ENCODE data around the gene SERPINC1. TPM values are rescaled to one million over a fixed set of nuclear protein-coding genes. Genes with fewer than 3 reads are reported as not detected.
"Not testable (repeated sequence)": the region's sequence is repeated elsewhere in the genome, so short reads cannot be mapped to it uniquely, and the experiment has no call there.

The SERPINC1 gene
- 0.57 to 1.0 TPM (median 0.69 TPM) in 3 replicates for total RNA-seq (2021)
- Bru-seq, nascent RNA, result percentile 13 among the genes with signal in this experiment
- long read RNA-seq, experiment 1, result 0 reads
- long read RNA-seq, experiment 2, result 0 reads
- long read RNA-seq, experiment 3, result 0 reads

GRCh38 chr1:173917149-173917548 lies at the start of gene SERPINC1:
SERPINC1 (minus strand) TSS chr1:173917327; CDS start chr1:173917259, 68 bp downstream.
- DNase-seq (ENCODE audit: low spot score) (no peak), ATAC-seq (no peak)
- no peaks in the 10 kb centered on the region for H3K27me3 Mint-ChIP-seq (ENCODE audit: low read depth)
- no peaks in the 10 kb centered on the region for H3K36me3 Mint-ChIP-seq
- ChIA-PET POLR2A (no interaction called here), CTCF (no interaction called here)
- no peak within 1 kb of the TSS for H3K4me3 Mint-ChIP-seq
- no peaks in the 10 kb centered on the region for H3K4me1 Mint-ChIP-seq
- no peaks in the 10 kb centered on the region for H3K9me3 Mint-ChIP-seq
- peak within 1 kb of the TSS; percentile 52; the same call in 1 of the 2 replicates for H3K27ac Mint-ChIP-seq
- TF ChIP-seq GABPB1 (CRISPR knock-in tag; IDR thresholded peaks at IDR 0.05) (peak; percentile 43; the same call in 1 of the 2 replicates), JAZF1 (CRISPR knock-in tag; IDR thresholded peaks at IDR 0.05) (no peak)

- TF ChIP-seq ZNF121 (CRISPR knock-in tag; IDR thresholded peaks at IDR 0.05), result peak; percentile 61
- H3K4me3 Mint-ChIP-seq; H3K9me3 Mint-ChIP-seq; H3K4me1 Mint-ChIP-seq; POLR2A ChIA-PET; H3K27me3 Mint-ChIP-seq (ENCODE audit: low read depth); ATAC-seq; CTCF ChIA-PET; DNase-seq (ENCODE audit: low spot score); H3K27ac Mint-ChIP-seq: not testable (repeated sequence)
- H3K36me3 Mint-ChIP-seq, result peaks cover 53% of the 10 kb centered on the region
Observed at GRCh38 chr1:173965896-173966295, 48.8 kb upstream of the SERPINC1 start.

- CTCF ChIA-PET, result no interaction called here
- no peak overlapping the region for H3K4me3 Mint-ChIP-seq
- DNase-seq (ENCODE audit: low spot score) (no peak), ATAC-seq (no peak)
- no peaks in the 10 kb centered on the region for H3K9me3 Mint-ChIP-seq
- no peaks in the 10 kb centered on the region for H3K27me3 Mint-ChIP-seq (ENCODE audit: low read depth)
- no peak overlapping the region for H3K27ac Mint-ChIP-seq
- TF ChIP-seq MYBL2 (CRISPR knock-in tag; IDR thresholded peaks at IDR 0.05), result no peak
- TF ChIP-seq ATF3 (CRISPR knock-in tag; conservative IDR thresholded peaks at IDR 0.05), result no peak
- TF ChIP-seq MXD4 (CRISPR knock-in tag; IDR thresholded peaks at IDR 0.05; ENCODE audit: borderline replicate concordance), result no peak
- POLR2A ChIA-PET, result no interaction called here
- H3K4me1 Mint-ChIP-seq, result no peaks in the 10 kb centered on the region
- peaks cover 63% of the 10 kb centered on the region for H3K36me3 Mint-ChIP-seq
Observed at GRCh38 chr1:173963477-173963876, 46.4 kb upstream of the SERPINC1 start.

- Mint-ChIP-seq H3K27me3 (ENCODE audit: low read depth) (no peaks in the 10 kb centered on the region), H3K36me3 (peaks cover 60% of the 10 kb centered on the region), H3K9me3 (no peaks in the 10 kb centered on the region), H3K27ac (no peak overlapping the region; the same call in 1 of the 2 replicates), H3K4me1 (no peaks in the 10 kb centered on the region), H3K4me3 (no peak overlapping the region)
- ChIA-PET POLR2A (no interaction called here), CTCF (no interaction called here)
- no peak for DNase-seq (ENCODE audit: low spot score)
- no peak for ATAC-seq
- no peak for TF ChIP-seq NFYB (CRISPR knock-in tag; conservative IDR thresholded peaks at IDR 0.05; ENCODE audit: low read depth)
- TF ChIP-seq KAT7 (CRISPR knock-in tag; IDR thresholded peaks at IDR 0.05; ENCODE audit: borderline replicate concordance), result no peak
- no peak for TF ChIP-seq ATF6 (CRISPR knock-in tag; IDR thresholded peaks at IDR 0.05)
- no peak for TF ChIP-seq ZMAT4 (CRISPR knock-in tag; IDR thresholded peaks at IDR 0.05)
- no peak for TF ChIP-seq NFATC4 (CRISPR knock-in tag; IDR thresholded peaks at IDR 0.05)
- no peak for TF ChIP-seq TEAD1 (CRISPR knock-in tag; IDR thresholded peaks at IDR 0.05)
- TF ChIP-seq RORB (CRISPR knock-in tag; IDR thresholded peaks at IDR 0.05), result no peak
- no peak for TF ChIP-seq JUN (CRISPR knock-in tag; IDR thresholded peaks at IDR 0.05)
- no peak for TF ChIP-seq ZSCAN18 (CRISPR knock-in tag; IDR thresholded peaks at IDR 0.05)
- no peak for TF ChIP-seq ARID4B (CRISPR knock-in tag; IDR thresholded peaks at IDR 0.05; ENCODE audit: borderline replicate concordance)
- TF ChIP-seq ZNF263 (CRISPR knock-in tag; IDR thresholded peaks at IDR 0.05; ENCODE audit: low read depth), result no peak
- no peak for TF ChIP-seq IRF1 (CRISPR knock-in tag; IDR thresholded peaks at IDR 0.05)
- no peak for TF ChIP-seq ATF1 (CRISPR knock-in tag; IDR thresholded peaks at IDR 0.05)
- no peak for TF ChIP-seq E2F4 (CRISPR knock-in tag; IDR thresholded peaks at IDR 0.05; ENCODE audit: borderline replicate concordance, low read depth)
Observed at GRCh38 chr1:173960625-173961024, 43.5 kb upstream of the SERPINC1 start.
